Cardiac muscle cell (in vitro differentiated cells and primary cell): Measurements from ENCODE around the gene FGF12. TPM values are rescaled to one million over a fixed set of nuclear protein-coding genes. Genes with fewer than 3 reads are reported as not detected.
"Not testable (repeated sequence)": the region's sequence is repeated elsewhere in the genome, so short reads cannot be mapped to it uniquely, and the experiment has no call there.

Experiments
- DNase-seq, 2 donors: peaks; one replicate each; pipeline versions ENCODE4 v3.0.0 to v3.0.0-alpha.2; 2010 to 2017; ENCODE audit warnings: low read depth in 1 of 2, low spot score in 1 of 2
- H3K27ac ChIP-seq: fragments of 200-600 bp; sonication (generic); 2 replicates; pipeline ENCODE4 v1.5.1; 2016
- H3K27me3 ChIP-seq: fragments of 200-600 bp; sonication (generic); 2 replicates; pipeline ENCODE4 v1.6.0; 2016; ENCODE audit warnings: control low read depth
- H3K36me3 ChIP-seq: fragments of 200-600 bp; sonication (generic); 2 replicates; pipeline ENCODE4 v1.5.1; 2016; ENCODE audit warnings: control low read depth
- H3K4me1 ChIP-seq: fragments of 200-600 bp; sonication (generic); 2 replicates; pipeline ENCODE4 v1.8.1; 2017; ENCODE audit warnings: low read depth, mild to moderate bottlenecking, mixed run types
- H3K4me3 ChIP-seq: fragments of 200-600 bp; sonication (generic); 2 replicates; pipeline ENCODE4 v1.5.1; 2016; ENCODE audit warnings: mild to moderate bottlenecking
- H3K9me3 ChIP-seq: fragments of 200-600 bp; sonication (generic); 2 replicates; pipeline ENCODE4 v1.5.1; 2017; ENCODE audit warnings: low read depth, mild to moderate bottlenecking, control low read depth
- CTCF ChIP-seq: IDR thresholded peaks from 2 replicates; pipeline ENCODE4 v1.5.1; 2012; ENCODE audit warnings: low read depth, mild to moderate bottlenecking, low read length
- polyA plus RNA-seq: library from polyadenylated mRNA; unstranded; fragments of >200 nt; fragmentation: Nextera tagmentation; extraction: Ambion mirVana; gene quantifications from 2 replicates; pipeline ENCODE4 v1.2.1, GENCODE V29; 2016
- total RNA-seq: library from RNA; depleted of rRNA; stranded (reverse); fragments of >200 nt; gene quantifications from 2 replicates; pipeline ENCODE4 v1.2.3, GENCODE V29; 2016

Gene FGF12
- total and polyA plus RNA-seq, 2 experiments from 2014 or later, result 1.2 to 1.7 TPM

GRCh38 chr3:192726385-192726784 is 956 bp downstream of the FGF12 start:
- Histone ChIP-seq H3K27ac (no peak overlapping the region), H3K4me3 (no peak overlapping the region)
- no peak for TF ChIP-seq CTCF

DNA sequence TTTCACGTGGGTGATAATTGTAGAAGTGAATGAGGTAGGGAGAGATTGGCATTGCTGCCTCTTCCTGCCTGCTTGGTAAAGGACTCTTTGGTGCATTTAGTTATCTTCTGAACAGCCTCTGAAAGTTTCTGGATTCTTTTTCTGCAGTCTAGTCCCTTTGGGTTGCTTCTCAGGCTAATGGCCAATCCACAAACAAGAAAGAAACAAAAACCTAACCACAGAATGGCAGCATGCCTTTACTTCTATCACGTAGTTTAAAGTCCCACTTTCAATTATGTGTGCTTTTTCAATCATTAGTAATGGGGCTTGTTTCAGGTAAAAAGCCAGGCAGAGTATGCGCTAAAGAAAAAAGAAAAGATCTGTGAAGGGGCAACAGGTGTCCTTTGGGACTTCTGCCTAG is 7.4 kb downstream of the FGF12 start:
- no peaks in the 10 kb centered on the region for H3K36me3 ChIP-seq
- DNase-seq, result no peak
- TF ChIP-seq CTCF, result no peak
- H3K27me3 ChIP-seq, result peaks cover 6% of the 10 kb centered on the region
- no peaks in the 10 kb centered on the region for H3K4me1 ChIP-seq
- no peak overlapping the region for H3K27ac ChIP-seq
- no peak overlapping the region for H3K4me3 ChIP-seq
- no peaks in the 10 kb centered on the region for H3K9me3 ChIP-seq

More at GRCh38 chr3:192726385-192726784, 956 bp downstream of the FGF12 start:
- no peaks in the 10 kb centered on the region for H3K36me3 ChIP-seq
- no peaks in the 10 kb centered on the region for H3K4me1 ChIP-seq
- H3K27me3 ChIP-seq, result peaks cover 22% of the 10 kb centered on the region
- H3K9me3 ChIP-seq, result no peaks in the 10 kb centered on the region
- no peak for DNase-seq

- no peak for TF ChIP-seq CTCF
- Histone ChIP-seq H3K27ac (no peak overlapping the region), H3K4me1 (no peaks in the 10 kb centered on the region), H3K36me3 (no peaks in the 10 kb centered on the region), H3K4me3 (no peak overlapping the region), H3K27me3 (no peaks in the 10 kb centered on the region), H3K9me3 (no peaks in the 10 kb centered on the region)
- no peak for DNase-seq
Measured at GRCh38 chr3:192718156-192718555, 9.2 kb downstream of the FGF12 start.

DNA sequence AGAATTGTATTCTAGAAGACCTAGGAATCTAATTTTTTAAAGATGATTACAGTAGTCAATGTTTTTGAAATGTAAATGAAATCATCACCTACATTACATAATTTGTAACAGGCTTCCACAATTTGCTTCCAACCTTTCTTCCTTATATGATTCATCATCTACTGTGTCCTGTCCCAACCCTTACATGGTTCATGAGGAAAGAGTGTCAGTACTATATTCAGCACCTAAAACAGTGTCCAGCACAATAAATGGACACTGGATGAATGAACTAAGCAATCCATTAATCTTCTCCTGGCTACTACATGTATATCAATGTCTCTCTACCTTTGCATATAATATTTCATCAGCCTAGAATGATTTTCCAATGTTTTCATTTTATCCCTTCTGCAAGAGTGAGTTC is 12.2 kb downstream of the FGF12 start:
- TF ChIP-seq CTCF, result no peak
- no peak for DNase-seq
- Histone ChIP-seq H3K36me3 (no peaks in the 10 kb centered on the region), H3K27me3 (no peaks in the 10 kb centered on the region), H3K27ac (no peak overlapping the region), H3K9me3 (no peaks in the 10 kb centered on the region), H3K4me3 (no peak overlapping the region), H3K4me1 (no peaks in the 10 kb centered on the region)

DNA sequence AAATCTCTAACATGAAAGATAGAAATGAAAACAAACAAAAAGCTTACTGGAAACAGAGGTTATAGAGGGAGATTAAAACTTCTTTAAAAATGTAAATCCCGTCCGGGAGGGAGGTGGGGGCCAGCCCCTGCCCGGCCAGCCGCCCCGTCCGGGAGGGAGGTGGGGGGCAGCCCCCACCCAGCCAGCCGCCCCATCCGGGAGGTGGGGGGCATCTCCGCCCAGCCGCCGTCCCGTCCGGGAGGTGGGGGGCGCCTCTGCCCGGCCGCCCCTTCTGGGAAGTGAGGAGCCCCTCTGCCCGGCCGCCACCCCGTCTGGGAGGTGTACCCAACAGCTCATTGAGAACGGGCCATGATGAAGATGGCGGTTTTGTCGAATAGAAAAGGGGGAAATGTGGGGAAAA is 16.2 kb downstream of the FGF12 start:
- H3K9me3 ChIP-seq, H3K4me3 ChIP-seq, H3K27me3 ChIP-seq, DNase-seq, H3K4me1 ChIP-seq, H3K27ac ChIP-seq, H3K36me3 ChIP-seq: not testable (repeated sequence)

DNA sequence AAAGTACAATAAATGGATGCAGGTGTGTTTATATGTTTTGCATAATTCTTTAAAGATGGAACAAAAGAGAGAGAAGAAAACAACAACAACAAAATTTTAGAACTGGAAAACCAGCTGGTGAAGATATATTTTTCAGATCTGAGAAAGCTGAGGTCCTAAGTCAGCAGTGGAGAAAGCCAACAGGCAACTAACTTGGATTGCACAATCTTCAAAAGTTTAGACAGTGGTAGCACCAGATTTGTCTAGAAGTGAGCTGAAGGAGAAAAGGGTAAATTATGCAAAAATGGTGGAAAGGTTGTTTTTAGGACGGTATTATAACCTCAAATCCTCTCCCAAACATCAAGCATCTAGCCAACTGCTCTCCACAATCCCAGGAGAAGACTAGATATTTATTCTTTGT is 17.0 kb downstream of the FGF12 start:
- TF ChIP-seq CTCF, result no peak
- Histone ChIP-seq H3K27ac (no peak overlapping the region), H3K36me3 (no peaks in the 10 kb centered on the region), H3K9me3 (no peaks in the 10 kb centered on the region), H3K27me3 (no peaks in the 10 kb centered on the region), H3K4me1 (no peaks in the 10 kb centered on the region), H3K4me3 (no peak overlapping the region)
- DNase-seq, result no peak
